ENCODE results near the gene KCTD1. TPM values are rescaled to one million over a fixed set of nuclear protein-coding genes. Genes with fewer than 3 reads are reported as not detected.

The KCTD1 gene
- polyA plus RNA-seq, 1 of the 3 experiments (the other 2 are of a cell fraction): 12.8 TPM

GRCh38 chr18:26496528-26496927 is 51.8 kb downstream of the KCTD1 start:
- no peaks in the 10 kb centered on the region for H3K9me3 ChIP-seq
- no peak for TF ChIP-seq RFX5 (IDR thresholded peaks at IDR 0.05; ENCODE audit: low read length)
- TF ChIP-seq ZBTB33 (IDR thresholded peaks at IDR 0.05; ENCODE audit: borderline replicate concordance, low read depth): no peak
- TF ChIP-seq TAF1 (IDR thresholded peaks at IDR 0.05; ENCODE audit: borderline replicate concordance, low read depth, low read length): no peak
- no peak for TF ChIP-seq RAD21 (IDR thresholded peaks at IDR 0.05; ENCODE audit: low read length)
- no peak for TF ChIP-seq REST (IDR thresholded peaks at IDR 0.05; ENCODE audit: low read depth, low read length)
- TF ChIP-seq PBX3 (IDR thresholded peaks at IDR 0.05): no peak
- no peak for TF ChIP-seq MEF2A (IDR thresholded peaks at IDR 0.05; ENCODE audit: borderline replicate concordance, low read depth)
- TF ChIP-seq EZH2phosphoT487 (IDR thresholded peaks at IDR 0.05; ENCODE audit: borderline replicate concordance, low read depth): no peak
- no peak for TF ChIP-seq GABPA (IDR thresholded peaks at IDR 0.05; ENCODE audit: low read depth)
- no peak for TF ChIP-seq YY1 (IDR thresholded peaks at IDR 0.05; ENCODE audit: low read depth)
- no peak for TF ChIP-seq USF2 (IDR thresholded peaks at IDR 0.05; ENCODE audit: borderline replicate concordance, low read depth, low read length)
- TF ChIP-seq TEAD4 (IDR thresholded peaks at IDR 0.05; ENCODE audit: borderline replicate concordance, insufficient read depth): no peak
- no peak for TF ChIP-seq NRF1 (IDR thresholded peaks at IDR 0.05; ENCODE audit: low read depth, low read length)
- TF ChIP-seq SIN3A (IDR thresholded peaks at IDR 0.05; ENCODE audit: borderline replicate concordance, low read depth, low read length): no peak
- TF ChIP-seq CHD2 (IDR thresholded peaks at IDR 0.05; ENCODE audit: low read length, partially characterized antibody): no peak
- no peak overlapping the region for H3K4me2 ChIP-seq
- DNase-seq: no peak
- H4K20me1 ChIP-seq (ENCODE audit: insufficient read depth): no peaks in the 10 kb centered on the region
- peaks cover 13 to 18% of the 10 kb centered on the region in 2 experiments for H3K36me3 ChIP-seq (replicated peaks in 1 of 2; ENCODE audit: control insufficient read depth in 1 of 2, insufficient read depth in 2 of 2, low read length in 1 of 2)
- H3F3A ChIP-seq (replicated peaks; ENCODE audit: insufficient read depth): no peaks in the 10 kb centered on the region
- no peak overlapping the region for H2AFZ ChIP-seq (ENCODE audit: low read depth)
- no peaks in the 10 kb centered on the region for H3K9me2 ChIP-seq
- no peak overlapping the region for H3K27ac ChIP-seq (ENCODE audit: low read depth in 2 of 2, low read length in 1 of 2)
- H3K4me3 ChIP-seq (ENCODE audit: low read depth in 2 of 2, low read length in 1 of 2): no peak overlapping the region
- no peaks in the 10 kb centered on the region for H3K79me2 ChIP-seq (ENCODE audit: insufficient read depth)
- 100% methylated on average over 1 of the region's 1 CpG for WGBS (ENCODE audit: low lambda C conversion rate)
- ChIA-PET POLR2A (no interaction called here), CTCF (interaction anchor here (1.9 kb wide), 1 partner anchor 51 kb away, joined by 4 read pairs; no protein-coding TSS in a partner anchor)
- no peaks in the 10 kb centered on the region for H3K27me3 ChIP-seq (ENCODE audit: insufficient read depth)
- H3K4me1 ChIP-seq (ENCODE audit: control insufficient read depth in 1 of 2, insufficient read depth in 2 of 2, low read depth in 1 of 2, low read length in 1 of 2): no peaks in the 10 kb centered on the region
- no peak overlapping the region for H3K9ac ChIP-seq
